Thoracic aorta (tissue), 2 donors: ENCODE data around the gene PLCB3. TPM values are rescaled to one million over a fixed set of nuclear protein-coding genes. Genes with fewer than 3 reads are reported as not detected.

Experiments
- ATAC-seq: fragments of 150-250 bp; one replicate; pipeline ENCODE4 v1.8.0; 2017; ENCODE audit warnings: low read depth; ENCODE audit not compliant: insufficient number of reproducible peaks, low FRiP score
- DNase-seq: peaks from one replicate; pipeline ENCODE4 v3.0.0-alpha.2; 2020; ENCODE audit warnings: low spot score
- H3K27ac ChIP-seq, 2 donors: fragments of 200-600 bp; sonication (generic); 1 replicate in 1 of 2; 2 replicates in 1 of 2; pipeline ENCODE4 v1.5.1; 2016; ENCODE audit warnings: mild to moderate bottlenecking in 2 of 2, moderate library complexity in 2 of 2
- H3K27me3 ChIP-seq: fragments of 200-600 bp; sonication (generic); replicated peaks from 2 replicates; pipeline ENCODE4 v1.6.0; 2016; ENCODE audit warnings: mild to moderate bottlenecking; ENCODE audit not compliant: insufficient read depth
- H3K36me3 ChIP-seq: fragments of 200-600 bp; sonication (generic); one replicate; pipeline ENCODE4 v1.5.1; 2016
- H3K4me1 ChIP-seq, 2 donors: fragments of 200-600 bp; sonication (generic); 1 replicate in 1 of 2; 2 replicates in 1 of 2; pipeline versions ENCODE4 v1.5.1 to v1.6.0; 2016; ENCODE audit warnings: low read depth in 2 of 2, mild to moderate bottlenecking in 1 of 2; ENCODE audit not compliant: control insufficient read depth in 1 of 2
- H3K4me3 ChIP-seq: fragments of 200-600 bp; sonication (generic); 2 replicates; pipeline ENCODE4 v1.5.1; 2016; ENCODE audit warnings: mild to moderate bottlenecking
- H3K9me3 ChIP-seq: fragments of 200-600 bp; sonication (generic); 2 replicates; pipeline ENCODE4 v1.5.1; 2016
- total RNA-seq, 2 donors: library from RNA; depleted of rRNA; stranded (reverse); fragments of >200 nt; gene quantifications; one replicate each; pipeline versions ENCODE4 v1.1.0 to v1.2.3, GENCODE V29; 2016
- TF ChIP-seq, protein P1 (sequence below): fragments of 200-600 bp; sonication (generic); IDR thresholded peaks from one replicate; pipeline ENCODE4 v1.5.1; 2019; ENCODE audit warnings: antibody characterized with exemption

The PLCB3 gene
- total RNA-seq, 2 donors from 2014 or later = 31.5 to 39.7 TPM

DNA sequence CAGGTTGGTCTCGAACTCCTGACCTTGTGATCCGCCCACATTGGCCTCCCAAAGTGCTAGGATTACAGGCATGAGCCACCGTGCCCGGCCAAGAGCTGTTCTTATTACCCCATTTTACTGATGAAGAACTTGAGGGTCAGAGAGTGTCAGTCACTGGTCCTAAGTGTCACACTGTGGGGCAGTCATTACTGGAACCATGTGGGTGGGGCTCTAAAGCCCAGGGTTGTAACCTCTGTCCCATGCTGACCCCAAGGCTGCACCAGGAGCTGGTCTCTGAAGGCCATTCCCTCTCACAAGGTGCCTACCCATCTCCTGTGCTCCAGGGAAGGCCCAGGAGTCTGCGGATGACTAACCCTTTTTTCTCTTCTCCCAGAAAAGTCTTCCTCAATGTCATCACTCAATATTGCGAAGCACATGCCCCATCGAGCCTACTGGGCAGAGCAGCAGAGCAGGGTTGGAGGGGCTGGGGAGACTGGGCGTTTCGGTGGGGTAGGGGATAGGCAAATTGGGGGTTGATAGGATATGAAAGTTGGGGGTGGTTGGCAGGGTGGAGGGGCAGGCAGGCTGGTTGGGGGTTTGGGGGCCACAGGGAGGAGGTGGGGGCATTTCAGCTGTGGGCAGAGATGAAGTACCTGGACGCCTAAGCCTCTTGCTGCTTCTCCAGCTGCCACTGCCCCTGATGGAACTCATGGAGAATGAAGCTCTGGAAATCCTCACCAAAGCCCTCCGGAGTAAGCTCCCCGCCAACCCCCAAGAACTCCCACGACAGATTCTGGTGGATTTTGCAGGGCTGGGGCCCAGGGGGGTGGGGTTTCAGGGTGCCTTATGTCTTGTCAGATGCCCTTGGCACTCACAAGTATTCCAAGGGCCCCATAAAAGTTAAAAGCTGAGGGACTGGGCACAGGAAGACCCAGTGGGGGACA is 52.0 kb downstream of the PLCB3 start:
- peaks cover 13 to 45% of the 10 kb centered on the region in 2 donors for H3K4me1 ChIP-seq
- TF ChIP-seq, protein P1, sequence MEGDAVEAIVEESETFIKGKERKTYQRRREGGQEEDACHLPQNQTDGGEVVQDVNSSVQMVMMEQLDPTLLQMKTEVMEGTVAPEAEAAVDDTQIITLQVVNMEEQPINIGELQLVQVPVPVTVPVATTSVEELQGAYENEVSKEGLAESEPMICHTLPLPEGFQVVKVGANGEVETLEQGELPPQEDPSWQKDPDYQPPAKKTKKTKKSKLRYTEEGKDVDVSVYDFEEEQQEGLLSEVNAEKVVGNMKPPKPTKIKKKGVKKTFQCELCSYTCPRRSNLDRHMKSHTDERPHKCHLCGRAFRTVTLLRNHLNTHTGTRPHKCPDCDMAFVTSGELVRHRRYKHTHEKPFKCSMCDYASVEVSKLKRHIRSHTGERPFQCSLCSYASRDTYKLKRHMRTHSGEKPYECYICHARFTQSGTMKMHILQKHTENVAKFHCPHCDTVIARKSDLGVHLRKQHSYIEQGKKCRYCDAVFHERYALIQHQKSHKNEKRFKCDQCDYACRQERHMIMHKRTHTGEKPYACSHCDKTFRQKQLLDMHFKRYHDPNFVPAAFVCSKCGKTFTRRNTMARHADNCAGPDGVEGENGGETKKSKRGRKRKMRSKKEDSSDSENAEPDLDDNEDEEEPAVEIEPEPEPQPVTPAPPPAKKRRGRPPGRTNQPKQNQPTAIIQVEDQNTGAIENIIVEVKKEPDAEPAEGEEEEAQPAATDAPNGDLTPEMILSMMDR = no peak
- no peak for ATAC-seq
- H3K4me3 ChIP-seq = no peak overlapping the region
- peaks cover 2% of the 10 kb centered on the region for H3K27me3 ChIP-seq
- no peak overlapping the region for H3K27ac ChIP-seq
- DNase-seq = no peak
- no peaks in the 10 kb centered on the region for H3K36me3 ChIP-seq
- no peaks in the 10 kb centered on the region for H3K9me3 ChIP-seq

DNA sequence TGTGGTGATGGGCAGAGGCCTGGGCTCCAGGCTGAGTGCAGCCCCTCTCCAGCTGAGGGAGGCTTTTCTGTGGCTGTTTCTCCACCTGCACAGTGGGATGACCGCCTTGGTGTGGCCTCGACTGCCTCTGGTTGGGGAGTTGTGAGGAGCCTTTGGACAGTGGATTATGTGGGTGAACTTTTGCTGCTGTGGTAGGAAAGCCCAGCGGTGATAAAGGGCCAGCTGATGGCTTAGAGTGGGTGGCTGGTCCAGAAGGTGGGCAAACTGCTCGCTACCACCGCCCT is 52.6 kb downstream of the PLCB3 start:
- no peak for ATAC-seq
- H3K4me3 ChIP-seq = peak overlapping the region; percentile 92
- TF ChIP-seq, protein P1 = no peak

DNA sequence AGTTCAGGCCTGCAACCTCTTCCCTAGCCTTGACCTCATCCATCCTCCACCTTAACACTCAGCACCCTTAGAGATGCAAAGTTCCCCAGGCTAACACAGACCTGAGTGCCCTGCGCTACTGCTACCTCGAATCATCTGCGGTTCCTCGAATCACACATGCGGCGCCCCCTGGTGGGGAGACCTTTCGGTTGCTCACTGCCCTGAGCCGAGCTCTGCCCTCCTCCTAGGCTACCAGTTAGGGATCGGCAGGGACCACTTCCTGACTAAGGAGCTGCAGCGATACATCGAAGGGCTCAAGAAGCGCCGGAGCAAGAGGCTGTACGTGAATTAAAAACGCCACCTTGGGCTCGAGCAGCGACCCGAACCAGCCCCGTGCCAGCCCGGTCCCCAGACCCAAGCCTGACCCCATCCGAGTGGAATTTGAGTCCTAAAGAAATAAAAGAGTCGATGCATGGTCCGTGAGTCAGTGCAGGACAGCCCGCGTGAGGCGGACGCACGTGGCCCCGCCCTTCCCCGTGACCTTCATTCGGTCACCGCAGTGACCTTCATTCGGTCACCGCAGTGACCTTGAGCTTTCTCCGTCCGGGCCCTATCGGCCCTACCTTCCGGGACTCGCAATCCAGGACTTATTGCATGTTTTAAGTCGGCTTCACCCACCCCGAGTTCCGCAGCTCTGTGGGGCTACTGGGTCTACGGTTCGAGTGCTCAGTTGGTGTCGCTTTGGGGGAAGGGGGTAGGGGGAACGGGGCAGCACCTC is 53.2 kb downstream of the PLCB3 start:
- TF ChIP-seq, protein P1 = peak; percentile 86
- H3K27ac ChIP-seq = peak overlapping the region; percentile 43 to 64
- H3K36me3 ChIP-seq = no peaks in the 10 kb centered on the region
- H3K9me3 ChIP-seq = no peaks in the 10 kb centered on the region
- DNase-seq (peak; percentile 77), ATAC-seq (peak; percentile 14)
- peak overlapping the region; percentile 92 for H3K4me3 ChIP-seq
- H3K4me1 ChIP-seq = peaks cover 12 to 39% of the 10 kb centered on the region in 2 donors
- no peaks in the 10 kb centered on the region for H3K27me3 ChIP-seq

More for the DNA sequence above, 52.6 kb downstream of the PLCB3 start:
- Histone ChIP-seq H3K9me3 (no peaks in the 10 kb centered on the region), H3K27me3 (no peaks in the 10 kb centered on the region), H3K36me3 (no peaks in the 10 kb centered on the region), H3K27ac (no peak overlapping the region), H3K4me1 (peaks cover 13 to 44% of the 10 kb centered on the region in 2 donors)
- no peak for DNase-seq

DNA sequence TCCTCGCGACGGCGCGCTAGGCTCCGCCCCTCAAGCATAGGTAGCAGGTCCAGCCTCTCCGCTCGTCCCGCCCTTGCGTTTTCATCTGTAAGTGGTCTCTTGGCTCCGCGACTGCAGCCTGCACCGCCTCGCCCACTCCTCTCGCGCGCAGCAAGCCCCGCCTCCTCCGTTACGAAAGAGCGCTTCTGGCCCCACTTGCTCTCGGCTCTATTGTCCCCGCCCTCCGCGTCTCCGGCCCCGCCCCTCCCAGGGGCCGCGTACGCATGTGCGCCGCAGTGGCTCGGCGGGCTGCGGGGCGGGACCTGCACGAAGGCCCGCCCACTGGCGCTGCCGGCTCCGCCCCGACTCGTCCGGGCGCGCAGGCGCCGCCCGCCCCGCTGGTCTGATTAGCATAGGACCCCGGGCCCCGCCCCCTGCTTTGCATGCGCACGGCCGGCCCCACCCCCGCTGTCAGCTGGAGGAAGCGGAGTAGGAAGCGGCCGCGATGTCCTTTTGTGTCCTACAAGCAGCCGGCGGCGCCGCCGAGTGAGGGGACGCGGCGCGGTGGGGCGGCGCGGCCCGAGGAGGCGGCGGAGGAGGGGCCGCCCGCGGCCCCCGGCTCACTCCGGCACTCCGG is 53.9 kb downstream of the PLCB3 start, which contains the start of gene ESRRA:
Gene ESRRA (plus strand): TSS at position 450 of the 616 bp plus-strand sequence. CDS start 1,656 bp downstream, outside the sequence.
- H3K4me3 ChIP-seq = peak within 1 kb of the TSS; percentile 92
- no peaks in the 10 kb centered on the region for H3K36me3 ChIP-seq
- no peaks in the 10 kb centered on the region for H3K9me3 ChIP-seq
- TF ChIP-seq, protein P1 = no peak
- peak; percentile 72 for ATAC-seq
- H3K27me3 ChIP-seq = no peaks in the 10 kb centered on the region
- peak within 1 kb of the TSS; percentile 64 to 66 for H3K27ac ChIP-seq
- peaks cover 7 to 32% of the 10 kb centered on the region in 2 donors for H3K4me1 ChIP-seq
- peak; percentile 100 for DNase-seq
